GM19468 (cell line): ENCODE data around the gene USB1.

ENCODE experiments used
- ATAC-seq: cut with Tn5 transposase; IDR thresholded peaks from one replicate; pipeline ENCODE4 v1.9.1; 2021; ENCODE audit warnings: mild to moderate bottlenecking, moderate library complexity, moderate number of reproducible peaks; ENCODE audit not compliant: unreplicated experiment; ENCODE audit errors: extremely low read depth

Gene USB1, protein sequence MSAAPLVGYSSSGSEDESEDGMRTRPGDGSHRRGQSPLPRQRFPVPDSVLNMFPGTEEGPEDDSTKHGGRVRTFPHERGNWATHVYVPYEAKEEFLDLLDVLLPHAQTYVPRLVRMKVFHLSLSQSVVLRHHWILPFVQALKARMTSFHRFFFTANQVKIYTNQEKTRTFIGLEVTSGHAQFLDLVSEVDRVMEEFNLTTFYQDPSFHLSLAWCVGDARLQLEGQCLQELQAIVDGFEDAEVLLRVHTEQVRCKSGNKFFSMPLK

DNA sequence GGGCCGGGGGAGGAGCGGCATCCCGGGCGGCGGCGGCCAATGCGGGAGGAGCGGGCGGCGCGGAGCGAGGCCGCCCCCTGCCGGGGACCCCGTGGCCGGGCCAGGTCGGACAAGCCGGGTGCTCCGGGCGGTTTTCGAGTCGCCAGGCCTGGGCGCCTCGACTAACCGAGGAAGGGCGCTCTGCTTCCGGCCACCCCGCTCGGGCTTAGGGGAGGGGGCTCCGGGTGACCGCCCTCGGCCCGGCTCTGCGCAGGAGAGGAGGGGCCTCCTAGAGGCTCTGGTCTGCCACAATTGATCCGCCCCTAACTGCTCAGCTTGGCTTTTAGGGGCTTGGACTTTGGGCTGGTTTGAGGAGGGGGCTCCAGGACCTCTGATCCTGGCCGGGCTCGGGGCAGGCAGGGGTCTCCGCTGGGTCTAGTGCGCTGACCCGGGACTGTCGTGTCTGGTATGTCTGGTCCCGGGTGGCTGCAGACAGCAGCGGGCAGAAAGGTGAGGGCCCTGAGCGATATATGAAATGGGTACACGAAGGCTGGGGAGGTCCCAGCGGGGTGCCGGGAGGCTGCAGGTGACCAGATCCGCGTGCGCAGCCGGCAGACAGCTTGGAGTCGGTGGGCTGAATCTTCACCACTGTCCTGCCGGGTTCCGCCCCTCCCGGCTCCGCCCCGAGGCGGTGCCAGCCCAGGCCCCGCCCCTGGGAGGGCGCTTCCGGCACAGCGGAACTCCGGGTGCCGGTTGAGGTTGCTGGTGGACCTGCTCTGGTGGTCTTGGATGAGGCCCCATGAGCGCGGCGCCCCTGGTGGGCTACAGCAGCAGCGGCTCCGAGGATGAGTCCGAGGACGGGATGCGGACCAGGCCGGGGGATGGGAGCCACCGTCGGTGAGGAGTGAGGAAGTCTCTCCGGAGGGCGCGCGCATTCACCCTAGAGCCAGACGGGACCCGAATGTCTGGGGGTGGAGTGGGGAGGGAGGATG, at the start of gene USB1:
Gene USB1 (plus strand): TSS at position 702 of the 971 bp plus-strand sequence. CDS start 77 bp downstream, at position 779.
- ATAC-seq: peak; percentile 76

DNA sequence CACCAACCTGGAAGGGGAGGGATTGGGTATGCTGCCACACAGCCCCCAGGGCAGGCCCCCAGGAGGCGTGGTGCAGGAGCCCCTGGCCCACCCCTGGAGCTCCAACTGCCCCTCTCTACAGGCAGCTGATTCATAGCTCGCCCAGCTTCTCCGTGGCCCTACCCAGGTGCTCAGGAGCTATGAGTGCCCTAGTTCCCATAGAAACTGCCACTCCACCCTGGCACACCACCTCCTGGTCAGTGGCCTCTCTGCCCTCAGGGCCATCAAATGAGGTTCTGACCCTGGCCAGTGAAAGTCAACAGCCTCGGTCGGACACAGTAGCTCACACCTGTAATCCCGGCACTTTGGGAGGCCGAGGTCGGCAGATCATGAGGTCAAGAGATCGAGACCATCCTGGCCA, 48.3 kb upstream of the USB1 start:
- no peak for ATAC-seq

DNA sequence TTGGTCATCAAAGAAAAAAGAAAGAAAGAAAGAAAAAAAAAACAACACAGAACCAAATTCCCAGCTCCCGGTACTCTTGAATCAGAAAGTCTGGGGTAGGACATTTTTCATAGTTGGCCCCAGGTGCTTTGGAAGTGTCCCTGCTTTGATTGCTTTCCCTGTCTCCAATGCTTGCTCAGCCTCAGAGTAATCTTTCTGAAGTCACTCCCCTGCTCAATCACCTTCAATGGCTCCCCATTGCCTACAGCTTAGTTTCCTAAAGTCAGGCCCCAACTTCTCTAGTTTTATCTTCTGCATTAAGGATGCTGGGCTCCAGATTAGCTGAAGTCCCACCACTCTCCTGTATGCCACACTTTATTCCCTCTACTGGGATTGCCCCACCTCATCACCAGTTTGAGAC, 47.4 kb upstream of the USB1 start:
- ATAC-seq: no peak

DNA sequence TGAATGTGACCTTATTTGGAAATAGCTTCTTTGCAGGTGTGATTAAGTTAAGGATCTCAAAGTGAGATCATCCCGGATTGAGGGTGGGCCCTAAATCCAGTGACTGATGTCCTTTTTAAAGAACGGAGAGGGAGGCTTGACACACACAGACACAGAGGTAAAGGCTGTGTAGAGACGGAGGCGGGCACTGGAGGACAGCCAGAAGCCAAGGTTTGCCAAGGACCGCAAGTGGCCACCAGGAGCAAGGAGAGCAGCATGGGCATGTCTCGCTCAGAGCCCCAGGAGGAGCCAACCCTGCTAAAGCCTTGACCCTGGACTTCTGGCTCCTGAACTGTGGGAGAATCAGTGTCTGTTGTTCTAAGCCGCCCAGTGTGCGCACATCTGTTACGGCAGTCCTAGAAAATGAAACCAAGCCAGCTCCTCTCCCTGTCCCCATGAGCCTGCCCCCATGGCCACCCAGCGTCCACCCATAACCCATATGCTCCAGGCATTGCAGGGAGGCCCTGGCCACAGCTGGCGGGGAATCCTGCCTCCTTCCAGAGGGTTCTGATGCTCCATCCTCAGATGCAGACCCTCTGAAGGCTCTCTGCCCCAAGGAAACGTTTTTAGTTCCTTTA, 45.5 kb upstream of the USB1 start:
- no peak for ATAC-seq

DNA sequence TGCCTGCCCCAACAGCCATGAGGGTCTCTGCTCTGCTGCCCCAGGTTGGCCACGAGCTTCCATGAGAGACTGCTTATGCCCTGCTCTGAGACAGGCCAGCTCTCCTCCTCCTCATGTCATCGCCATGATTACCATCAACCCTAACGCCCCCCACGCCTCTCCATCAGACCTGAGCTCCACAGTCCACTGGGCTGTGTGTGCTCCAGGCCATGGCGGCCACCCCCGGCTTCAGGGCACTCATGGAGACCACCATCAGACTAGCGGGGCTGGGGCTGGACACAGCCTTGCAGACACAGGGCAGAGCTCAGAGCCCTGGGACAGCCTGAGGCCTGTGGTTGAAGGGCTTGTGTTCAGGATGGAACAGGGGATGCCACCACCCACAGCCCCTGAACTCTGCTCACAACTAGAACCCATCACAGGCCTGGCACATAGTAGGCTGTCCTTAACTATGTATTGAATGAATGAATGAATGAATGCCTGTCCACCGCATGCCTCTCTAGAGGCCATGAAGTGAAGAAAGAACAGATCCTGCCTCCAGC, 44.9 kb upstream of the USB1 start:
- ATAC-seq: no peak

DNA sequence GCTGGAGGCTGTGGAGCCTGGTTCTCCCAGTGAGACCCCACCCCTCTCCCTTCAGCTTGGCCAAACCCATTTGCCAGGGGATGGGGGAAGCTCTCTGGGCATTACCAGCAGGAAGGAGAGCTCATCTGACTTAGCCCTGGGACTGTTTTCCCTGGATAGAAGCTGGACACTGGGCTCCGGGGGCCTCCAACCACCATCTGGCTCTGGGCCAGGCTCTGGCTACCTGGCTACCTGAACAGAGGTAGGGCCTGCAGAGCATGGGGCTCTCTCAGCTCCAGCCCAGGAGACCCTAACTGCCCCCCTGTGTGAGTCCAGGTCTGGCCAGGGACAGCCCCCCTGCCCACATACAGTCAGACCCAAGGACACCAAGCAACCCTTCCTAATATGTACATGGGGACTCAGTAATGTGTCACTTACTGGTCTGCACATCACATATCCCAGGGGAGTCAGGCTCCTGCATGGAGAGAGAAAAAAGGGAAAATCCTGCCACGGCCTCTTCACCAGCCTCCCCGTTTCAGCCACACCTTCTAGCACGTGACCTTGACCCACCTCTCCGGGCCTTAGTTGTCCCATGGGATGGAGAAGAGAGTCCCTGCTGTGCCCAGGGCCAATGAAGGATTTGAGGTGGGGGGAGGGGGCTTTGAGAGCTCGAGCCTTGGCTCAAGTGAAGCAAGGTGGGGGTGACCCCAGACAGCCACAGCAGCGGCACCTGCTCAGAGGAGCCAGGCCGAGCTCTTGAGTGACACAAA, 44.1 kb upstream of the USB1 start:
- no peak for ATAC-seq

DNA sequence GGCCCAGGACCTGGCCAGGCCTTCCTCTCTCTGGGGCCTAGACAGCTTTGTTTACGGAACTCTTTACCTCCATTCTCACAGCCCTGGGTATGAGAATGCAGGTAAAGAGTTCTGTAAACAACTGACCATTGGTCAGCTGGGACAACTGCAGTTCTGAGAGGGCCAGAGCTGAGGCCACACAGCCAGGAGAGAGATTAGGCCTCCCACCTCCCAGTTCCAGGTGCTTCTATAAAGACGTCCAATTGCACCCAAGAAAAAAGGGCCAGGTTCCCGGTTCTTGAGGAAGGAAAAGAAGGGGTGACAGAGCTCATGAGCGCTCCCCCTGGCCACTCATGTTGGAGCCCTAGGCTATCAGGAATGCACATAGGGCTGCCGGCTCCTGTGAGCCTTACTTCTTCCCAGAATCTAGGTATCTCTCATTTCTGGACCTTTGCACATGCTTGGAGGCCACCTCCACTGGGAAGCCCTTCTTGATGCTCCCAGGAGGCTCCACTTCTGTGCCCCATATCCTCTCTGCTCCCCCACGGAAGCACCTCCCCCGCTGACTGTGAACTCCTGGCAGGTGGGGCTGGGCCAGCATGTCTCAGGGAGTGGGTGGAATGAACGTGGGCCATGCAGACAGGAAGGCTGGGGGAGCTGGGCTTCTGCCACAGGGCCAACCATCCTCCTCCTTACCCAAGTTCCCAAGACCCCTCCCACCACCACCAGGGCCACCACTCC, 43.4 kb upstream of the USB1 start:
- no peak for ATAC-seq

DNA sequence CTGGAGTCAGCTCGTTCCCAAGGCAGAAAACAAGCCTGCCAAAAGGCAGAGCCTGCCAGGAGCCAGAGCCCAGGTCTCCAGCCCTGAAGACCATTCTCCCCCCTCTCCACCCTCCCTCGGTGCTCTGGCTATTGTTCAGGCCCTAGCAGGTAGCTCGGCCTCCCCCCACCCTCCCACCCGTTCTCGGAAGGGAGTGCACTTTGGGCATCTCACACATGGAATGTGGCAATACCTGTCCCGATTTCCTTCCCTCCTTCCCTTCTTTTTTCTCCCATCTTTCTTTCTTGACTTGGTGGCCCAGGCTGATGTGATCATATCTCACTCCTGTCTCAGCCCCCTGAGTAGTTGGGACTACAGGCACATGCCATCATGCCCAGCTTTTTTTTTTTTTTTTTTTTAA, 42.7 kb upstream of the USB1 start:
- no peak for ATAC-seq

DNA sequence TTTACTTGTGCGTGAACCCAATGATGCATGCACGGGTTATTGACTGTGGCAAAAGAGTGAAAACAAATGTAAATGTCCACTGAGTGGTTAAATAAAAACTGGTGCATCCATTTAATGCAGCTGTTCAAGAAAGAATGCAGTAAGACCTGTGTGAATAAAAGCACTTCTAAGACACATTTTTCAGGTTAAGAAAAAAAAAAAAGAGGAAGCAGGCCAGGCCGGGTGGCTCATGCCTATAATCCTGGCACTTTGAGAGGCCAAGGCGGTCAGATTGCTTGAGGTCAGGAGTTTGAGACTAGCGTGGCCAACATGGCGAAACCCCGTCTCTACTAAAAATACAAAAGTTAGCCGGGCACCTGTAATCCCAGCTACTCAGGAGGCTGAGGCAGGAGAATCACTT, 42.1 kb upstream of the USB1 start:
- ATAC-seq: no peak

DNA sequence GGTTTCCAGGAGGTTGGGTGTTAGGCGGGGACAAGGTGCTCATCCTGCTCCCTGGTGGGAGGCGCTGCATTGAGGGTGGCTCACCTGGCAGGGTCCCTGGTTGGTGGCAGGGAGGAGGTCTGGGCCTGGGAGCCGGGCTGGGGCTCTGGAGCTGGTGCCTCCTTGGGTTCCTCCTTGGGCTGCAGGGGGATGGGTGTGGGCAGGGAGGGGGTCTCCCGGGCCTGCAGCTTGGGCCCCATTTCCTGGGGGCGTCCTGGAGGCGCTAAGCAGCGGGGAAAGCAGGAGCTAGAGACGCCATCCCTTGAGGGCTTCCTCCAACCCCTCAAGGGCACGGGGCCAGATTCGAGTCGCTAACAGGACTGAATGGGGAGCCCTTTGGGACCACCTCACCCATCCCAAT, 41.4 kb upstream of the USB1 start:
- ATAC-seq: no peak

DNA sequence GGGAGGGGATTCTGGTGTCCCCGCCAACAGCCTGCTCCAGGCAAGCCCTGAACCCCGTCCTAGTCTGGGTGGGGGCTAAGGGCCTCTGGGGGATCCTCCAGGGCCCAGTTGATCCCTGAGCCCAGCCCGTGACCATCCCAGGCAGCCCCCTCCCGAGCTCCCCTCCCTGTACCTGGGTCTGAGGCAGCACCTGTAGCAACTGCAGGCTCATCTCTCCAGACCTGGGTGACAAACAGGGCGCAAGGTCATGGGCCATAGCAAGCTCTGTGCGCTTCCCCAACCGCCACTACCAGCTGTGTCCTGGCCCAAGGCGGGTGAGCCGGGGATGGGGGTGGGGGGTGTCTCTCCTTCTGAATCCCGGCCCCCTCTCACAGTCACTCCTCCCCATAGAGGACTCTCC, 40.9 kb upstream of the USB1 start:
- ATAC-seq: no peak

DNA sequence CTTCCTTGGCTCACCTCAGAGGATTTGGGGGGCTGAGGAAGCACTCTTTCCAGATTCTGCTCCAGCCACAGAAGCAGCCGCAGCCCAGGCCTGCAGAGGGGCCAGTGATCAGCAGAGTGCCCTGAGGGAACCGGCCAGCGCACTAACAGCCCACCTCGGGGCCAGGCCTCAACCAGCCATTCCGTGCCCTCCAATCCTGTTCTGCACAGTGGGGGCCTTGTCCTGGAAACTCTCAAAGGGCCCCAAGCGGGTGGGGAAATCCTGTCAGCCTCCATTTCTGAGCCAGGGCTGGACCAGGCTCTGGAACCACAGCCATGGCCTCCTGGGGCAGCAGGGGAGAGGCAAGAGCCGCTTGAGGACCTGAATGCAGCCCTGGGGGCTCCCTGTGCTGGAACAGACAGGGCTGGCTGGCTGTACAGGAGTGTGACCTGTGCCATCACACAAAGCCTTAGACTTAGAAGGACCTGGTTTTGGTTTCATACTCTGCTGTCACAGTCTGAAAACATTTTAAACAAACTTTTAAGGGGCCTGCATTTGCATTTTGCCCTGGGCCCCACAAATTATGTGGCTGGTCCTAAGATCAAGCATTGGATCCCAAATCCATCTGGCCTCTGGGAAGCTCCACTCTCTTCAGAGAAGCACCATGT, 40.3 kb upstream of the USB1 start:
- ATAC-seq: no peak

DNA sequence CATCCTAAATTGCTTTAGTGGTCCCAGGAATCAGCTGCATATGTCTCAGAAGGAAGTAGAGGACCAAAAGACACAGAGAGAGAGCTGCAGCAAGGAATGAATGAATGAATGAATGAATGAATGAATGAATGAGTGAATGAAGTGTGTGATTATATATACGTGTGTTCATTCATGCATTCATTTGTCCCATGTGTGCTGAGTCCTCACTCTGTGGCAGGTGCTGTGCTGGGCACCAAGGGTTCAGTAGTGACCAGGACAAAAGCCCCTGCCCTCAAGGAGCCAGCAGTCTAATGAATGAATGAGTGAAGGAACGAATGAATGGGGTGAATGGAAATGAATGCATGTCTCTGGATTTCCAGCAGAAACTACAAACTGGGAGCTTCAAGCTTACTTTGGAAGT, 39.7 kb upstream of the USB1 start:
- ATAC-seq: no peak

DNA sequence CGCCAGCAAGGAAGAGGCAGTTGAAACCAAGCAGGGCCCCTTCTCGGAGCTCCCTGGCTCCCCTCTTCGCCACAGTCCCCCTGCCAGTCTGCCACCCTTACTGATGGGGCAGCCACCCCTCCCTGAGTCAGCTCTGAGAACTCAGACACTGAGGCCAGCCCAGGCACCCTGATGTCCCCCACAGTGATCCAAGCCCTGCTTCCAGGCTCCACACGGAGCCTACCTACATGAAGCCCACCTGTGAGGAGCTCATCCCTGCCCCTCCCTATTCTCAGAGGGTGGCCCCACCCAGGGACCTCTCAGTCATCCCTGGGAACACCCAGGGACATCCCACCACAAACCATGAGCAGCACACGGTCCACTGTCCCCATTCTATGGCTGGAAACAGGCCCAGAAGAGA, 39.2 kb upstream of the USB1 start:
- ATAC-seq: no peak

DNA sequence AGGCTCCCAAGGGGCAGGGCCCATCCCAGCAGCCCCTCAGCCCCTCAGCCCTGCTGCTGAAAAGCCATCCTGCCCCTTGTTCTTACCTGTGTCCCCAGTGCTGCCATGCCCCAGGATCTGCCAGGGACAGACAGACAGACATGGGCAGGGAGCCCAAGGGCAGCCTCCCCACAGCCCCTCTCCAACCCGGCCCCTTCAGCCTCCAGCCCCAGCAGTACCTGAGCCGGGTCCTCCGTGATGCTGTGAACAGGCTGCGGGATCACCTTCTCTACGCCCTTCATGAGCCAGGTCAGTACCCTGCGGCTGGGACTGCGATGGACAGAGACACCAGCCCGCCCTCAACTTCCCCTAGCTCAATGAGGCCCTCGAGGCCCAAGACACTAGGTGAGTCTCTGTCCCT, 38.5 kb upstream of the USB1 start:
- no peak for ATAC-seq

DNA sequence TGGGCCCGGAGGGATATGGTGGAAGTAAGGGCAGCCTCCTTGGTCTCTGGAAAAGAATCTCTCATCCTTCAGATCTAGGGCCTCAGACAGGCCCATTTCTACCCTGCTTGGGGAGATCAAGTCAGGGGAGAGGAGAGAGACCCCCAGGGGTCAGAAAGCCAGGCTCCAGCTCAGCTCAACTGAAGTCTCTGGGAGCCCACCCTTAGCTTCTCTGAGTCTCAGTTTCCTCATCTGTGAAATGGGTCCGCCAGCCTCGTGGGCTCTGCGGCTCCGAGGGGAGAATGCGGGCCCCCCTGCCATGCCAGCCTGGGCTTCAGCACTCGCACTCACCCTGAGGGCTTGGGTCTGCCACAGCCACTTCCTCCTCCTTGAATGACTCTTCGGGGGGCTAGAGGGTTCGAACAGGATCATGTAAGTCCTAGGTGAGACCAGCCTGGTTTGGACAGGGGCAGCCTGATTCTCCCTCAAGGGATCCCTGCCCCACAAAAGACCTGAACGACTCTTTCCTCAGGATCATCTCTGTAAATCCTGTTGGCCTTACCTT, 37.0 kb upstream of the USB1 start:
- no peak for ATAC-seq

DNA sequence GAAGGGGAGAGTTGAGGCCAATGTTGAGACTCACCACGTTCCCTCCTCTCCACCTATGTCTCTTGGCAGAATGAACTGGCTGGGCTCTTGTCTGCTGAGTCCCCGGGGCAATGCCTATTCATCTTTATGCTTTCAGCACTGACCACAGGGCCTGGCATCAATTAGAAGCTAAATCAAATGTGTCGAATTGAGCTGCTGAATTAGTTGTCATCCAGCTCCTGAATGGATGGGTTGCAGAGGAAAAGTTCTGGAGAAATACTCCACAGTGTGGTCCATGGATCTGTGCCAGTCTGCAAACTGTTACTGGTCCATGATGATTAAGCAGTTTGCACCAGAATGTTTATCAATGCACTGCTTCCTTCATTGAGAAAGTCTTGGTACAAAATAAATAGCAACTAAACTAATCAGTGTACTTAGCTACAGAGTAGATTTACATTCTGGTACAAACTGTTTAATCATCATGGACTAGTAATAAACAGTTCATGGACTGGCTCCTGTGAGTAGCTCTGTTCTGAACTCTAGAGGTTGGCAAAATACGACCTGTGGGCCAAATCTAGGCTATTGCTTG, 34.9 kb upstream of the USB1 start:
- ATAC-seq: no peak

DNA sequence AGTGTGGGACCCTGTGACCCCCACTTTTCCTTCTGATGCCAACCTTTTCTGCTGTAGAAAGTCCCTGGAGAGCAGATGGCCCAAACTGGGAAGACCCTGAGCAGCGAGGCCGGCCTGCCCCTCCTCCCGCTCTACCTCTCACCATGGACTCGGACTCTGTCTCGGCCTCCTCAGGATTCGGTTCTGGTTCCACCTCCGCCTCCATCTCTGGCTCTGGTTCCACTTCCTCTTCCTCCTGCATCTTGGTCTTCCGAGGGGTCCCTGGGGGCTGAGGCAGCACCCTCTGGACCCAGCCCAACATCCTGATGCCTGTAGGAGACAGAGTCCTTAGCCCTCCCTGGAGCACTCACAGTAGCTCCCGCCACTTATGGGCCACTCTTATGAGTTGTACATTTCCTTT, 34.2 kb upstream of the USB1 start:
- ATAC-seq: no peak
